Upper lobe of left lung (tissue), 4 donors: Measurements from ENCODE around the gene ADCYAP1R1.

Experiments
- POLR2A ChIP-seq, 4 donors: fragments of 450-650 bp; IDR thresholded peaks; one replicate each; pipeline ENCODE4 v1.5.1; 2016 to 2017; ENCODE audit warnings: antibody characterized with exemption in 4 of 4, mild to moderate bottlenecking in 2 of 4
- TF ChIP-seq, protein P1 (sequence below), 6 experiments: fragments of 450-650 bp in 4 of 6; fragments of 200-600 bp in 2 of 6; sonication (generic) in 2 of 6; IDR thresholded peaks; one replicate each; pipeline ENCODE4 v1.5.1; 2016 to 2019; ENCODE audit warnings: antibody characterized with exemption in 6 of 6

- TF ChIP-seq, protein P1, sequence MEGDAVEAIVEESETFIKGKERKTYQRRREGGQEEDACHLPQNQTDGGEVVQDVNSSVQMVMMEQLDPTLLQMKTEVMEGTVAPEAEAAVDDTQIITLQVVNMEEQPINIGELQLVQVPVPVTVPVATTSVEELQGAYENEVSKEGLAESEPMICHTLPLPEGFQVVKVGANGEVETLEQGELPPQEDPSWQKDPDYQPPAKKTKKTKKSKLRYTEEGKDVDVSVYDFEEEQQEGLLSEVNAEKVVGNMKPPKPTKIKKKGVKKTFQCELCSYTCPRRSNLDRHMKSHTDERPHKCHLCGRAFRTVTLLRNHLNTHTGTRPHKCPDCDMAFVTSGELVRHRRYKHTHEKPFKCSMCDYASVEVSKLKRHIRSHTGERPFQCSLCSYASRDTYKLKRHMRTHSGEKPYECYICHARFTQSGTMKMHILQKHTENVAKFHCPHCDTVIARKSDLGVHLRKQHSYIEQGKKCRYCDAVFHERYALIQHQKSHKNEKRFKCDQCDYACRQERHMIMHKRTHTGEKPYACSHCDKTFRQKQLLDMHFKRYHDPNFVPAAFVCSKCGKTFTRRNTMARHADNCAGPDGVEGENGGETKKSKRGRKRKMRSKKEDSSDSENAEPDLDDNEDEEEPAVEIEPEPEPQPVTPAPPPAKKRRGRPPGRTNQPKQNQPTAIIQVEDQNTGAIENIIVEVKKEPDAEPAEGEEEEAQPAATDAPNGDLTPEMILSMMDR (IDR thresholded peaks at IDR 0.05): no peak
- no peak for TF ChIP-seq POLR2A (IDR thresholded peaks at IDR 0.05)
Measured at GRCh38 chr7:31003721-31004120, 48.4 kb upstream of the ADCYAP1R1 start.
